Brain pericyte (primary cell): ENCODE data around the gene RPS27.
A peak's percentile ranks its signal among the peaks of the same experiment; 100 is the strongest.
"Not testable (repeated sequence)": the region's sequence is repeated elsewhere in the genome, so short reads cannot be mapped to it uniquely, and the experiment has no call there.

ENCODE experiments used
- DNase-seq: peaks from one replicate; pipeline ENCODE4 v3.0.0-alpha.2; 2012; ENCODE audit warnings: low read depth, low spot score

Gene RPS27

GRCh38 chr1:153961421-153961820, 29.1 kb upstream of the RPS27 start:
- DNase-seq: no peak

GRCh38 chr1:153962088-153963029, 28.2 kb upstream of the RPS27 start:
- no peak for DNase-seq

- DNase-seq: peak; percentile 90
Measured at GRCh38 chr1:153963030-153963849, 27.3 kb upstream of the RPS27 start, which contains the start of gene SLC39A1. Gene SLC39A1 (minus strand): TSS chr1:153963537. CDS start chr1:153962715, 822 bp downstream.

GRCh38 chr1:153963850-153964331, 26.7 kb upstream of the RPS27 start:
- no peak for DNase-seq

DNA sequence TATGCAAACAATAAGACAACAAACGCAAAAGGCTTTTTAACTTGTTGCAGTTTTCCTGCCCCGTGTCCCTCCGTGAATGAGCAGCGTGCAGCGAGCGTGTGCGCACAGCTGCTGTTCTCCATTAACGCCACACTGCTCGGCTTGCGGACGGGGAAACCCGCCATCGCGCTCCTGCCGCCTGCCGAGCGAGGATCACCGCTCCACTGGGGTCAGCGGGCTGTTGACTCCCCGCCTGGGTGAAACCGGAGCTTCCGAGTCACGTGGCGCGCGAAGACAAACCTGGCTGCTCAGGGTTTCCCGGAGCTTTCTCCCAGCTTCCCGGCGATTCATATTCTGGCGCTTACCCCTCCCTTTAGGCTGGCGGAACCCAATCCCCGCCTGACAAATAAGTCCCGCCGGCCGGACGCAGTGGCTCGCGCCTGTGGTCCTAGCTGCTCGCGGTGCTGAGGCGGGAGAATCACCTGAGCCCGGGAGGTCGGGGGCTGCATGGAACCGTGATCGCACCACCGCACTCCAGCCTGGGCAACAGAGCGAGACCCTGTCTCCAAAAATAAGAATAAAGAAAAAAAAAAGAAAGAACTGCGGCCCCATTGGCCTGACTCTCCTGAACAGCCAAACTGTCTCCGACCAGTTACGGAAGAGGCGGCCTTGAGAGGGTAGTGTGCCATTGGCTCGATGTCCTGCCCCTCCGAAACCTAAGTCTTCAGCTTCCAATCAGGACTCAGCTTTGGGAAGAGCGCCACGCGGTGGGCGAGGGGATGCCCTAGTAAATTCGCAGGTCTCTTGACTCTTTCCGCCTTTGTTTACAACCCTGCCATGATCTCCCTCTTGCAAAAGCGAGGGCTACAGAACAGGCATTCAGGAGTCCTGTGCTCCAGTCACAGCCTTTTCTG, 23.2 kb upstream of the RPS27 start, which contains the start of gene CREB3L4:
CREB3L4 (plus strand) TSS at position 796 of the 893 bp plus-strand sequence. CDS start 624 bp downstream, outside the sequence.
- DNase-seq: peak; percentile 88

GRCh38 chr1:153968000-153968363, 22.6 kb upstream of the RPS27 start:
- DNase-seq: no peak

GRCh38 chr1:153968408-153968807, 22.2 kb upstream of the RPS27 start:
- DNase-seq: no peak

GRCh38 chr1:153968972-153969371, 21.6 kb upstream of the RPS27 start:
- DNase-seq: no peak

- DNase-seq: no peak
Measured at GRCh38 chr1:153970346-153970745, 20.2 kb upstream of the RPS27 start.

DNA sequence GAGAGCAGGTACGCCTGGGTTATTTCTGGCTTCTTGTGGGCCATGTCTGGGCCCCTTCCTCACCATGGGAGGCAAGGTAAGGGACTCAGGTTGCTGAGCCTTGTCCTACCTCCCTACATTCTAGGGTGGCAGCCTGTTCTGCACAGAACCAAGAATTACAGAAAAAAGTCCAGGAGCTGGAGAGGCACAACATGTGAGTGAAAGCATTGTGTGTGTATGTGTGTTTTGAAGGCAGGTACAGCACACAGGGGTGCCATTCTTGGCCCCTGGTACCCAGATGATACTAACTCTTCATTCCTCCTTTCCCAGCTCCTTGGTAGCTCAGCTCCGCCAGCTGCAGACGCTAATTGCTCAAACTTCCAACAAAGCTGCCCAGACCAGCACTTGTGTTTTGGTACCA, 17.5 kb upstream of the RPS27 start:
- DNase-seq: no peak

- no peak for DNase-seq
Measured at GRCh38 chr1:153973525-153973924, 17.0 kb upstream of the RPS27 start.

DNA sequence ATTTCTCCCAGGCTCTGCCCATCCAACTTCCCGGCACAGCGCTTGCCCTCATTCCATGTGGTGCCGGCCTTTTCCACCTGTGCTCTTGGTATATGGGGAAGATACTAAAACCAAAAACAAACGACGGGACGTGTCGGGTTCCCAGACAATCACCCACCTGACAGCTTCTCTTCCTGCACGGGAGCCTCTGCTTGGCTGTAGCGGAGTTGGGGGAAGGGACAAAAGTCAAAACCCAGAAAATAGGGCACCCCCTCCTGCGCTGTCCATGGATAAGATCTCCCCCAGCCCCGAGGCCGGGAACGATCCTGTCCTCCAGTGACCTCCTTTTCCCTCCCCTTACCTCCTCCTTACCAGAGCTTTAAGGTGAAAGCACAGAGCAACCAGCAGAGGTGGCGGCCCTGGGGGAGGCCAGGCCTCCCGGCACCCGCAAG, 13.7 kb upstream of the RPS27 start:
- DNase-seq: no peak

DNA sequence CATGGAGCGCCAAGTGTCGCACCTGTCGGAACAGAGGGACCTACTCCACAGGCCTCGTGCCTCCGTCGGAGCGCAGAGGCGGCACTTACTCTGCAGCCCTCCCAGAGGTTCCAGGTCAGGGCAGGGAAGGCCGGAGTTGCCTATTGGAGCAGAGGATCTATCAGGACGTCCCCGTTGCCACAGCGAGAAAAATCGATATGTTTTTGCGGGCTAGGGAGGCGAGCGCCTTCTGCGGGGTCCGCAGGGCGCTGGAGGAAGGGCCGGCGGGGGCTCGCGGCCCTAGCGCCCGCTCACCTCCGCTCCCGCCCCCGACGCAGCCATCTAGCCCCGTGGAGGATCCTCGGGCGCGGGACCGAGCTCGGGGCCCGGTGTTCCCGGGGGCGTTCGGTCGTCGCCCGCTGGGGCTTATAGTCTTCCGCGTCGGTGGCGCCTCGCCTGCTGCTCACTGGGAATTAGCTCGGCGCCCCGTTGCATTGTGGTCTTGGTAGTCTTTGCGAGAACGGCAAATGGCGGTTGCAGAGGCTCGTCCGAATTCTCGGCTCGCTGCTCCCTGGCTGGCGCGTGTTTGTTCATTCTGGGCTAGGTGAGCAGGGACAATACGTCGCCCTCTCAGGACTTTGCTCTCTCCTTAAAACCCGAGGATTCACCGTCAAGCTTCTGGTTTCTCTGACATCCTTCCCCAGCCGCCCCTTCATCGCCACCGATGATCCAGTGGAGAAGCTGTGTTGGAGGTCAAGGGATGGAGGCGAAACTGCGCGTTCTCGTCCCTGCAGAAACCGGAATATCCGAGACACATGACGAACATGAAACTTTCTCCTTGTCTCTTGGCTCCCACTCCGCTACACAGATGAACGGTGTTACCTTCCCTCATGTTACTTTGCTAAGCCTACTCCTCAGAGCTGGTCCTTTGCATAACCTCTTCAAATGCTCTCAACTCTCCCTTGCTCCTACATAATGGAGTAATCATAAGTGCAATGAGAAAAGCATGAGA, 13.0 kb upstream of the RPS27 start, which contains the start of gene JTB:
JTB (minus strand) TSS at position 425 of the 991 bp plus-strand sequence; CDS start at position 3, 422 bp downstream.
- no peak for DNase-seq

GRCh38 chr1:153978274-153978909, 12.2 kb upstream of the RPS27 start:
- no peak for DNase-seq

GRCh38 chr1:153979091-153979490, 11.5 kb upstream of the RPS27 start:
- not testable (repeated sequence) for DNase-seq

DNA sequence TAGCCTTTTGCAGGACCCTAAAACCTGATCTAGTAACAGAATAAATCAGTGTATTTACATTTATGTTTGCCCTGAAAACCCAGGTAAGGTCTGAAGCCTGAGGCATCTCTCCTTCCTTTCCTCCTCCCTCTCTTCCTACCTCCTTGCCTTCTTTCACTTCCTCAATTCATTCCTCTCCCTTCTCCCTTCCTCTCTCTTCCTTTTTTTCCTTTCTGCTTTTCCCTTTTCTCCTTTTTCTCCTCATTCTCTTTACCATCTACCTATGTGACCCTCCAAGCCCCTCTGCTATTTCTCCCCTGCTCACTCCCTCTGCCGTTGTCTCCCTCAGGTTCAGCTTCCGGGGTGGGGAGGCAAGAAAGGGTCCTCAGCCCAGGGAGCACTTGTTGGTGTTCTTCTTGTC, 8.8 kb upstream of the RPS27 start:
- not testable (repeated sequence) for DNase-seq

DNA sequence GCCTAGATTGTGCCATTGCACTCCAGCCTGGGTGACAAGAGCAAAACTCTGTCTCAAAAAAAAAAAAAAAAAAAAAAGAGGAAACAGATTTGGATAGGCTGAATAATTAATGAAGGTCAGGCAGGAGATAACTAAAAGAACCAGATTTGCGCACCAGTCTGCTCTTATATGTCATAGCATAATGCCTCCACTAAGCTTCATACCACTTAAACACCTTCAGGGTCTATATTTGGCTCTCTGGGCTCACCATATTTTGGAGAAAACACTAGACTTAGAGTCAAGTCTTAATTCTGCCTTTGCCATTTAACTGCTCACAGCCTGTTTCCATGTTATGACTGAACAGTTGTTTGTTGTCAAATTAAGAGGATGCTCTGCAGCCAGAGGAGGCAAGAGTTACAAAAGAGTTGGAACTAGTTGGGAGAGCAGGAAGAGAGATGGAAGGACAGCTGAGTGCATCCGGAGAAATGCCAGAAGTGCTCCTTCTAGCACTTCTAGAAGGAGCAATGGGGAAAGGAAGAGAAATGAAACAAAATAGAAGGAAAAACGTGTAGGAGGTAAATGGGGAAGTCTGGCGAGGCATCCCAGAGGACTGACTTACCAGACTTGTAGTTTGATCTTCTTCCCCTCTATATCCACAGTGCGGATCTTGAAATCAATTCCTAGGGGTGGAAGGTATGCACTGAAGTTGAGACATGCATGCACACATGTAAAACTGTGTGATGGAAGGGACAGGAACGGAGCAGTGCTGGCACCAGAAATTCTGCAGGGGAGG, 6.3 kb upstream of the RPS27 start:
- DNase-seq: no peak

DNA sequence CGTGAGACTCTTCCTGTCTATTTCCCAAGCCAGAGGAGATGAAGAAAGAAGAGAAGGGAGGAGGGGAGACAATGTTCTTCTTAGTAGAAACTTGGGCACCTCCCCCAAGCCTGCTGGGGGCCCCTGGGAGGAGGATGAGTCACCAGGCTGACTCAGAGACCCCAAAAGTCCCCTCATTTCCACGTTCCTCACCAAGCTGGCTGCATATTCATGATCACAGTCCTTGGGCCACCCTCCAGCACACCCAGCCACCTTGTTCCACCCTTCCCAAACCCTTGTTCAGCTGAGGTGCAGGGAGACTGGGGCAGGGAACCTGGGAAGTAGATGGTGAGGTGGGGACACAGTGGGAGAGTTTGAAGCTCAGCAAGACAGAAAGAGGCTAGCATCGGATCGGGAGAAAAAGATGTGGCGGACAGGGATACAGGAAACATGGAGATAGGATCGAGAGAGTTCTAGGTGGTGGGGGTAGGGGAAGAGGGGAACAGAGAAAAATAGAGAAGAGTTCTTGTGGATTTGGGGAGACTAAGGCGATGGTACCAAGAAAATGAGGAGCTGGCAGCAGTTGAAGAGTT, 5.1 kb upstream of the RPS27 start:
- peak; percentile 46 for DNase-seq
